Breast epithelium (tissue), 4 donors: Measurements from ENCODE around the gene DLGAP3. TPM values are rescaled to one million over a fixed set of nuclear protein-coding genes. Genes with fewer than 3 reads are reported as not detected.

Experiments
- DNase-seq, 2 donors: peaks; one replicate each; pipeline ENCODE4 v3.0.0-alpha.2; 2019; ENCODE audit warnings: low spot score in 2 of 2
- H3K27ac ChIP-seq, 2 donors: fragments of 200-600 bp; sonication (generic) in 1 of 2; one replicate each; pipeline ENCODE4 v1.5.1; 2016 to 2019; ENCODE audit warnings: mild to moderate bottlenecking in 1 of 2
- H3K27me3 ChIP-seq, 2 donors: fragments of 200-600 bp; sonication (generic) in 1 of 2; one replicate each; pipeline versions ENCODE4 v1.5.1 to v1.6.0; 2017 to 2019; ENCODE audit warnings: control low read depth in 1 of 2, mild to moderate bottlenecking in 1 of 2
- H3K36me3 ChIP-seq: fragments of 200-600 bp; one replicate; pipeline ENCODE4 v1.5.1; 2019
- H3K4me1 ChIP-seq, 2 donors: fragments of 200-600 bp; sonication (generic); one replicate each; pipeline ENCODE4 v1.5.1; 2016 to 2019; ENCODE audit warnings: control low read depth in 1 of 2
- H3K4me3 ChIP-seq, 3 donors: fragments of 200-600 bp; sonication (generic); 1 replicate in 2 of 3; 2 replicates in 1 of 3; pipeline ENCODE4 v1.5.1; 2016 to 2019; ENCODE audit warnings: mild to moderate bottlenecking in 3 of 3, moderate library complexity in 2 of 3
- H3K9me3 ChIP-seq, 2 donors: fragments of 200-600 bp; sonication (generic) in 1 of 2; one replicate each; pipeline ENCODE4 v1.5.1; 2016 to 2019; ENCODE audit warnings: control low read depth in 1 of 2
- CTCF ChIP-seq, 3 donors: fragments of 450-650 bp; IDR thresholded peaks; one replicate each; pipeline ENCODE4 v1.5.1; 2016 to 2017; ENCODE audit warnings: antibody characterized with exemption in 3 of 3, mild to moderate bottlenecking in 3 of 3, moderate library complexity in 3 of 3
- POLR2A ChIP-seq: fragments of 450-650 bp; IDR thresholded peaks from one replicate; pipeline ENCODE4 v1.6.1; 2016; ENCODE audit warnings: antibody characterized with exemption, mild to moderate bottlenecking, moderate library complexity
- POLR2AphosphoS5 ChIP-seq, 3 donors: sonication (generic); formaldehyde crosslinking; IDR thresholded peaks; one replicate each; pipeline ENCODE4 v1.6.1; 2017; ENCODE audit warnings: antibody characterized with exemption in 3 of 3
- intact Hi-C: fragments of 100-400 bp; cut with DNase I; formaldehyde crosslinking; loops from one replicate; pipeline ENCODE4 v1.15.1; 2023; ENCODE audit warnings: low total_unique reads
- total RNA-seq, 3 donors: library from RNA; depleted of rRNA; stranded (reverse); fragments of >200 nt; gene quantifications; one replicate each; pipeline ENCODE4 v1.1.0, GENCODE V29; 2016

The DLGAP3 gene
- total RNA-seq, 3 donors from 2014 or later, result 0.15 to 0.33 (median 0.16) TPM

GRCh38 chr1:34901919-34902318, 27.5 kb downstream of the DLGAP3 start:
- Histone ChIP-seq H3K27ac (no peak overlapping the region), H3K9me3 (no peaks in the 10 kb centered on the region), H3K27me3 (peaks cover 0 to 7% of the 10 kb centered on the region in 2 donors), H3K4me1 (no peaks in the 10 kb centered on the region), H3K4me3 (no peak overlapping the region), H3K36me3 (no peaks in the 10 kb centered on the region)
- no peak for DNase-seq
- intact Hi-C loops, result no loop called here
- TF ChIP-seq POLR2A (no peak), CTCF (IDR thresholded peaks at IDR 0.05) (no peak)

- no peaks in the 10 kb centered on the region for H3K4me1 ChIP-seq
- no peak overlapping the region for H3K27ac ChIP-seq
- no peak overlapping the region for H3K4me3 ChIP-seq
- TF ChIP-seq CTCF (IDR thresholded peaks at IDR 0.05), result no peak
- TF ChIP-seq POLR2A, result no peak
- no peak for TF ChIP-seq POLR2AphosphoS5 (IDR thresholded peaks at IDR 0.05)
- intact Hi-C loops, result no loop called here
- H3K9me3 ChIP-seq, result no peaks in the 10 kb centered on the region
- DNase-seq, result no peak
- H3K27me3 ChIP-seq, result peaks cover 0 to 7% of the 10 kb centered on the region in 2 donors
- H3K36me3 ChIP-seq, result no peaks in the 10 kb centered on the region
Measured at GRCh38 chr1:34900775-34901502, 28.5 kb downstream of the DLGAP3 start.

- TF ChIP-seq CTCF (IDR thresholded peaks at IDR 0.05) (no peak), POLR2AphosphoS5 (IDR thresholded peaks at IDR 0.05) (no peak), POLR2A (no peak)
- peaks cover 0 to 7% of the 10 kb centered on the region in 2 donors for H3K27me3 ChIP-seq
- no peak overlapping the region for H3K4me3 ChIP-seq
- H3K4me1 ChIP-seq, result no peaks in the 10 kb centered on the region
- H3K36me3 ChIP-seq, result no peaks in the 10 kb centered on the region
- no peak for DNase-seq
- no peak overlapping the region for H3K27ac ChIP-seq
- intact Hi-C loops, result no loop called here
- no peaks in the 10 kb centered on the region for H3K9me3 ChIP-seq
Measured at GRCh38 chr1:34899906-34900305, 29.5 kb downstream of the DLGAP3 start.

- Histone ChIP-seq H3K27me3 (peaks cover 0 to 7% of the 10 kb centered on the region in 2 donors), H3K4me1 (no peaks in the 10 kb centered on the region), H3K36me3 (no peaks in the 10 kb centered on the region), H3K4me3 (no peak overlapping the region), H3K27ac (no peak overlapping the region), H3K9me3 (no peaks in the 10 kb centered on the region)
- no peak for TF ChIP-seq POLR2A
- TF ChIP-seq CTCF (IDR thresholded peaks at IDR 0.05), result no peak
- no peak for TF ChIP-seq POLR2AphosphoS5 (IDR thresholded peaks at IDR 0.05)
- no peak for DNase-seq
- intact Hi-C loops, result no loop called here
Measured at GRCh38 chr1:34899471-34899870, 30.0 kb downstream of the DLGAP3 start.

GRCh38 chr1:34898330-34898761, 31.1 kb downstream of the DLGAP3 start:
- Histone ChIP-seq H3K27me3 (peaks cover 0 to 7% of the 10 kb centered on the region in 2 donors), H3K4me1 (no peaks in the 10 kb centered on the region), H3K36me3 (no peaks in the 10 kb centered on the region), H3K27ac (no peak overlapping the region), H3K4me3 (no peak overlapping the region), H3K9me3 (peaks cover 0 to 4% of the 10 kb centered on the region in 2 donors)
- TF ChIP-seq CTCF (IDR thresholded peaks at IDR 0.05) (no peak), POLR2A (no peak), POLR2AphosphoS5 (IDR thresholded peaks at IDR 0.05) (no peak)
- intact Hi-C loops, result no loop called here
- DNase-seq, result no peak
